ELF-1 (cell line): ENCODE measurements around the gene SAMD7.

Source experiments
- DNase-seq: peaks from one replicate; pipeline ENCODE4 v3.0.0-alpha.2; 2016; ENCODE audit warnings: low read depth, low spot score

The SAMD7 gene

GRCh38 chr3:169907944-169908343, 3.4 kb upstream of the SAMD7 start:
- peak; percentile 10 for DNase-seq

DNA sequence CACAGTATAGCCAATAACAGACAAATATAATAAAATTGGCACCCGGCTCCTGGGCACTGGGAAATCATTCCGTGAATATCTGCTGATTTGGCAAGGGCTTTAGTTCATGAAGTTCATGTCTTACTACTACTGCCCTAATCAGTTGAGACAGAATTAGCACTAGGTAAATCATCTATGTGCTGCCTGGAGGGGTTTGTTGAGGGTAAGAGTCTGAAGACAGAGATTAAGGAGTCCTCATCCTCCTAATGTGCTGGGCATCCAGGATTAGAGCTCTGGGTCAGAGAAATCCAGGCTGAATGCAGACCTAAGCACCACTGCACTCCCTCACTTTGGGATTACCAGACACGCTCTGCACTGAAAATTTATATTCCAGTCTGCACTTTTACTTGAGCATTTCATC, 2.0 kb downstream of the SAMD7 start:
- no peak for DNase-seq

DNA sequence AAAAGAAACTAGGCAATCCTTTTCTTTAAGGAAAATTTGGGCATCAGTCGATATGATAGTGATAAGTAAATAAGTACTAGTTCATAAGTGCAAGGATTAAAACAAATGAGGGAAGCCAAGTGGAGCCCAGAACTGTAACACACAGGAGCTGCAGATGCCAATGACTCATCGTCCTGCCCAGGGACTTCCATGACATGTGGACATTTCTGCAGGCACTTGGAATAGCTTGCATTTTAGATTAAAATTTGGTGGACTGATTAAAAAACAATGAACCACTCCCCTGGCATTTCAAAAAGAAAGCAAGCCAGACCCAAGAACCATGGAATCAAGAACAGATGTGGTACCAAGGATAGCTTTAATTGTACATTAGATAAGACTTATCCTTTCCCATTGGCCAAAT, 2.9 kb downstream of the SAMD7 start:
- no peak for DNase-seq

DNA sequence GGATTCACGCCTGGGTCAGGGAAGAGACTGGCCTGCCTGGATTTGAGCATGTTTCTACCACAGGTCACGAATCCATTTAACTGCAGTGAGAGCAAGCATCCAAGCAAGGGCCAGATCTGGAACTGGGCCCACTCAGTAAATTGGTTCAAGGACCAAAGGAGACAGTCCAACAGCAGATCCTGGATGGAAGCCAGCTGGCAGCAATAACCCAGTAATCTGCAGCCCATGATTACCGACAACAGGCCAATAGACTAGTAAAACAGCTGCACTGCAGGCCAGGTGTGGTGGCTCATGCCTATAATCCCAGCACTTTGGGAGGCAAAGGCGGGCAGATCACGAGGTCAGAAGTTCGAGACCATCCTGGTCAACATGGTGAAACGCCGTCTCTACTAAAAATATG, 11.8 kb downstream of the SAMD7 start:
- no peak for DNase-seq

DNA sequence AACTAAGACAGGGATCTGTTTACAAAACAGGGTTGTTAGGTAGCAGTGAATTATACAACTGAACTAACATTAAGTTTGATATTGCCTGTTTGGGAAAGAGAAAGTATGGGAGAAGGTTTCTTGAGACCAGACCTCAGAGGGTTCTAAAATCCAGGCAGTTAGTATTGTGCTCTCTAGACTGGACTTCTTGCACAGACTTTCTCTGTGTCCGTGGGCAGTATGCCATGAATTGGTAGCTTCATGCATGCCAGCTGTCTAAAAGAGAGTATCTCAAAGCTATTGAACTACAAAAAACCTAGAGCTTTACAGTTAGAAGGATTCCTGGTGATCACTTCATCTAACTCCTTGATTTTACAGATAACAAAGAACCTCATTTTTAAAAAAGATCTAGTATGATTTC, 12.5 kb downstream of the SAMD7 start:
- DNase-seq: no peak

DNA sequence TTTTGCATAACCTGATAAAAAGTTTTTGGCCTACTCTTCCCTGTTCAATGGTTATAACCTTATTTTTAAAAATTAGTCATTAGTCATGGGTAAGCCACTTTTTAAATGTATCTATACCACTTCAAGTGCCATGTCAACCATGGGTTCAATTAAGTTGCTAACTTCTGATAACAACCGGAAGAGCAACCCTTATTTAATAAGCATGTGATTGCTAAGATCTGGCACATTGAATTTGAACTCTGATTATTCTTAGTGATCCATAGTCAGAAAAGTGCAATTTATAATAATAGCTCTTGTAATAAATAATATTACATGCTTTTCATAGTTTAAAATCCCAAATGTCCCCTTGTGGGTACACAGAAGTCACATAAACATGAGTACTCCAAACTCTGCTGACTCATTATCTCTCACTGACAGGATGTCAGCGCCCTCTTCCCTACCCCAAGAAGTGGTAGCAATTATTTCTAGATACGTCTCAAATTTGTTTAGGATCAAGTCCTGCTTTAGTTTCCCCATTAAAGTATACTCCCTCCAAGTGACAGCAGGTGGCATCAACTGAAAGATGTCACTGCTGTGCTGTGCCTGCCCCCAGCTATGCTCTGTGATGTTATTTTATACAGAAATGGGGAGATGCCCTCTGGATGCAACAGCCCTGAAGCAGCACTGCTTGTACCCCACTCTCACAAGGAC, 18.6 kb downstream of the SAMD7 start:
- DNase-seq: no peak

GRCh38 chr3:169930843-169931242, 19.5 kb downstream of the SAMD7 start:
- DNase-seq: no peak

GRCh38 chr3:169931747-169932520, 20.6 kb downstream of the SAMD7 start:
- no peak for DNase-seq

DNA sequence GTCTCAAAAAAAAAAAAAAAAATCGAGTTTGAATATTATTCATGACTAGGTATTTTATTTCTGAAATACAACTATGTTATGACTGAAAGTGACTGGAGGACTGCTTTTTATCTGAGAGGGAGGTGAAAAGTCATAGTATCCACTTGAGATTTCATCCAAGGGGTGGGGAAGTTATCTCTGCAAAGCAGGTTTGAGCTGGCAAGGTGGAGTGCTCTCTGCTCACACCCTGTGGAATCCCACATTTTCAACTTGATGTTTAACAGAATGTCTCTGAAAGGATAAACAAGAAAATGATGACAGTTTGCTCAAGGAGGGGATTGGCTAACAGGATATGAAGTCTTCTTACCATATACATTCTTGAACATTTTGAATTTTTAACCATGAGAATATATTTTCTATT, 27.9 kb downstream of the SAMD7 start:
- DNase-seq: no peak

GRCh38 chr3:169939751-169940150, 28.4 kb downstream of the SAMD7 start:
- DNase-seq: peak; percentile 11

GRCh38 chr3:169940470-169941181, 29.3 kb downstream of the SAMD7 start:
- DNase-seq: no peak

DNA sequence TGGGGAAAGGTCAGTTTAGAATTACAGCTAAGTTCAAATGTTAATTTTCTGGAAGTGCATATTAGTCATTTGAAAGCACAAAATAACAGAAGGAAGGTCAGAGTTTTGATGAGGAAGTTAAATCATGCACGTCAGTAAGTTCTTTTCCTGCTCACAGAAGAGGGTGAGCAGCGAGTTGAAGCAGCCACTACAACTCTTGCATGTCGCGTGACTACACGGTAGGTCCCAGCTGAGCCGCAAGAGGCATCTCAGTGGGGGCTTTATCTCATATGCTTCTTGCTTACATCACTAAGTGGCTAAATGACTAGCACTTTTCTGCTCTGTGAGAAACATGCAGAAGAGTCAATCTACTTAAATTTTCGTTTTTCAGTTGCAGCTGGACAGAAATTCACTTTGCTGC, 33.9 kb downstream of the SAMD7 start:
- DNase-seq: no peak

GRCh38 chr3:169946336-169946735, 35.0 kb downstream of the SAMD7 start:
- DNase-seq: no peak

GRCh38 chr3:169948559-169949448, 37.4 kb downstream of the SAMD7 start:
- no peak for DNase-seq

- DNase-seq: no peak
Measured at GRCh38 chr3:169952045-169952444, 40.7 kb downstream of the SAMD7 start.

- DNase-seq: no peak
Measured at GRCh38 chr3:169953462-169954141, 42.2 kb downstream of the SAMD7 start.

GRCh38 chr3:169954142-169954756, 42.9 kb downstream of the SAMD7 start:
- no peak for DNase-seq

- DNase-seq: no peak
Measured at GRCh38 chr3:169955406-169955805, 44.0 kb downstream of the SAMD7 start.

DNA sequence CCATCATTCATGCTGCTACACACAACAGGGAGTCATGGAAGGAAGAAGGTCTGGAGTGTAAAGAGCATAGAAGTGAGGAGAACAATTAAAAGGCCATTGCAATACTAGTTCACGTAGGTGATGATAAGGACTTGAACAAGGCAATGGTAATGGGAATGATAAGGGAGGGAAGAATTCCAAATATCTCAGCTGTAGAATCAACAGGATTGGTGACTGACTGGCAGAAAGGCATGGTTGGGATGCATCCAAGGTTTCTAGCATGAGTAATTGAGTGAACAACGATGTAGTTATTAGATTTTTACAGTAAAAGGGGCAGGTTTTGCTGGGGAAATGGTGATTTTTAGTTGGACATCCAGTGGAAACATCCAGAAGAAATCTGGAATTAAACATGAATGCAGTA, 52.8 kb downstream of the SAMD7 start:
- DNase-seq: no peak

- DNase-seq: no peak
Measured at GRCh38 chr3:169965562-169966427, 54.4 kb downstream of the SAMD7 start.
